OCI-LY1 (cell line): ENCODE data around the gene GID8.

Experiments used
- CTCF ChIP-seq: fragments of 200-600 bp; sonication (generic), shearing (Covaris generic); IDR thresholded peaks from 2 replicates; pipeline ENCODE4 v1.5.1; 2017; ENCODE audit warnings: mild to moderate bottlenecking, antibody characterized with exemption, low read length, moderate library complexity, mixed read lengths
- EZH2 ChIP-seq: fragments of 200-600 bp; sonication (generic), shearing (Covaris generic); IDR thresholded peaks from 2 replicates; pipeline ENCODE4 v1.8.0; 2017; ENCODE audit warnings: borderline replicate concordance, mixed run types, mild to moderate bottlenecking, antibody characterized with exemption, low read length, moderate library complexity, mixed read lengths

GRCh38 chr20:62906209-62906608 lies 31.7 kb upstream of the GID8 start:
- TF ChIP-seq CTCF (no peak), EZH2 (no peak)
